ENCODE results near the gene CEACAM21.
A peak's percentile ranks its signal among the peaks of the same experiment; 100 is the strongest.
"Not testable (repeated sequence)": the region's sequence is repeated elsewhere in the genome, so short reads cannot be mapped to it uniquely, and the experiment has no call there.

Gene CEACAM21

GRCh38 chr19:41549884-41550283, 26.1 kb upstream of the CEACAM21 start:
- DNase-seq, result no peak

GRCh38 chr19:41551212-41551610, 24.8 kb upstream of the CEACAM21 start:
- DNase-seq, result no peak

GRCh38 chr19:41551711-41552110, 24.3 kb upstream of the CEACAM21 start:
- DNase-seq, result no peak

- no peak for DNase-seq
Observed at GRCh38 chr19:41552558-41552957, 23.4 kb upstream of the CEACAM21 start.

- no peak for DNase-seq
Observed at GRCh38 chr19:41553804-41554203, 22.2 kb upstream of the CEACAM21 start.

GRCh38 chr19:41554907-41555306, 21.1 kb upstream of the CEACAM21 start:
- no peak for DNase-seq

GRCh38 chr19:41555748-41556147, 20.2 kb upstream of the CEACAM21 start:
- DNase-seq, result no peak

- DNase-seq, result peak; percentile 56
Observed at GRCh38 chr19:41563854-41564514, 12.0 kb upstream of the CEACAM21 start.

- peak; percentile 24 for DNase-seq
Observed at GRCh38 chr19:41564515-41565378, 11.2 kb upstream of the CEACAM21 start.

GRCh38 chr19:41565379-41565720, 10.6 kb upstream of the CEACAM21 start:
- DNase-seq, result no peak

GRCh38 chr19:41566001-41566400, 10.0 kb upstream of the CEACAM21 start:
- DNase-seq, result no peak

- DNase-seq, result no peak
Observed at GRCh38 chr19:41569481-41570150, 6.3 kb upstream of the CEACAM21 start.

- no peak for DNase-seq
Observed at GRCh38 chr19:41570179-41570578, 5.8 kb upstream of the CEACAM21 start.

- DNase-seq, result peak; percentile 89
Observed at GRCh38 chr19:41570639-41571112, 5.3 kb upstream of the CEACAM21 start.

GRCh38 chr19:41577144-41577830, 1.3 kb downstream of the CEACAM21 start:
- no peak for DNase-seq

- DNase-seq, result no peak
Observed at GRCh38 chr19:41577833-41578232, 1.9 kb downstream of the CEACAM21 start.

- DNase-seq, result no peak
Observed at GRCh38 chr19:41578886-41579285, 2.9 kb downstream of the CEACAM21 start.

- not testable (repeated sequence) for DNase-seq
Observed at GRCh38 chr19:41581068-41581467, 5.1 kb downstream of the CEACAM21 start.

- not testable (repeated sequence) for DNase-seq
Observed at GRCh38 chr19:41582577-41583182, 6.7 kb downstream of the CEACAM21 start.

- no peak for DNase-seq
Observed at GRCh38 chr19:41584260-41584810, 8.4 kb downstream of the CEACAM21 start.

GRCh38 chr19:41584931-41585330, 9.0 kb downstream of the CEACAM21 start:
- DNase-seq, result no peak

GRCh38 chr19:41586064-41586463, 10.1 kb downstream of the CEACAM21 start:
- no peak for DNase-seq
